ENCODE data around the gene NOP56. TPM values are rescaled to one million over a fixed set of nuclear protein-coding genes. Genes with fewer than 3 reads are reported as not detected.

The NOP56 gene
- polyA plus RNA-seq, 2 of the 4 experiments (the other 2 are of a cell fraction): 571 to 658 TPM

DNA sequence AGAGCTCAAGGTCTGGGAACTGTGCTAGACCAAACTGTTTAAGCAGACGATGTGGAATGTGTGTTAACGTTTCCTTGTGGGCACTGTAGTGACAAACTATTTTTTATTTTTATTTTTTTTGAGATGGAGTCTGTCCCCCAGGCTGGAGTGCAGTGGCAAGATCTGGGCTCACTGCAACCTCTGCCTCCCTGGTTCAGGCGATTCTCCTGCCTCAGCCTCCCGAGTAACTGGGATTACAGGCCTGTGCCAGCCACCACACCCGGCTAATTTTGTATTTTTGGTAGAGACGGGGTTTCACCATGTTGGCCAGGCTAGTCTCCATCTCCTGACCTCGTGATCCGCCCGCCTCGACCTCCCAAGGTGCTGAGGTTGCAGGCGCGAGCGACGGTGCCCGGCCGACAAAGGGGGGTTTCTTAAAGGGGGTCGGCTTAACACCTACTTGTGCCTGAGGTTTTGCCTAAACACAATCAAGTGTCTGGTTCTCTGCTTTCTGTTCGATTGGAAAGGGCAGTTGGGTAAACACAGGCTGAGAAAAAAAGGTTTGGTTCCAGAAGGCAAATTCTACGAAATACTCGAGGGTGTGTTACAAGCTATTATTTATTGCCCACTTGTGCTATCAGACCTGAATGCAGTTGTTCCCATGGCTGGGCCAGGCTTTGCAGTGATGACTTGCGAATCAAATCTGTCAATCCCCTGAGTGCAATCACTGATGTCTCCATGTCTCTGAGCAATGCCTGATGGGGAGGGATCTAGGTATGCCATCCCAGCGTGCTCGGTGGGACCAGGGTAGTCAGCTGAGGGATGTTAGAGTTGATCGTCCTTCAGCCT, 1.3 kb downstream of the NOP56 start:
- TF ChIP-seq, protein P1, sequence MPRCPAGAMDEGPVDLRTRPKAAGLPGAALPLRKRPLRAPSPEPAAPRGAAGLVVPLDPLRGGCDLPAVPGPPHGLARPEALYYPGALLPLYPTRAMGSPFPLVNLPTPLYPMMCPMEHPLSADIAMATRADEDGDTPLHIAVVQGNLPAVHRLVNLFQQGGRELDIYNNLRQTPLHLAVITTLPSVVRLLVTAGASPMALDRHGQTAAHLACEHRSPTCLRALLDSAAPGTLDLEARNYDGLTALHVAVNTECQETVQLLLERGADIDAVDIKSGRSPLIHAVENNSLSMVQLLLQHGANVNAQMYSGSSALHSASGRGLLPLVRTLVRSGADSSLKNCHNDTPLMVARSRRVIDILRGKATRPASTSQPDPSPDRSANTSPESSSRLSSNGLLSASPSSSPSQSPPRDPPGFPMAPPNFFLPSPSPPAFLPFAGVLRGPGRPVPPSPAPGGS (IDR thresholded peaks at IDR 0.05): 0 out of 3 replicates have a peak, but pooled peaks have one; percentile 4
- TF ChIP-seq RFX5 (IDR thresholded peaks at IDR 0.05): no peak
- DNase-seq (ENCODE audit: low read depth in 1 of 2, low spot score in 1 of 2) (no peak), FAIRE-seq (no peak), ATAC-seq (no peak)
- H3K9me3 ChIP-seq: no peaks in the 10 kb centered on the region
- peak overlapping the region; percentile 98 for H3K4me2 ChIP-seq
- POLR2A ChIA-PET: interaction anchor here (1.5 to 2.8 kb wide), 5 partner anchors 10 to 551 kb away, joined by 5 to 50 read pairs (median 11); partner anchors contain the start of genes IDH3B and SNRPB
- 7% methylated on average over 24 of the region's 24 CpGs for WGBS (ENCODE audit: missing lambda C conversion rate)
- peaks cover 34% of the 10 kb centered on the region for H3K4me1 ChIP-seq
- CTCF ChIA-PET: interaction anchor here (0.8 to 13.5 kb wide), 6 partner anchors 9 to 129 kb away, joined by 3 to 165 read pairs (median 5); partner anchors contain the start of gene IDH3B
- peak overlapping the region; percentile 95 to 96 for H3K27ac ChIP-seq
- H3K4me3 ChIP-seq: peak overlapping the region; percentile 78

DNA sequence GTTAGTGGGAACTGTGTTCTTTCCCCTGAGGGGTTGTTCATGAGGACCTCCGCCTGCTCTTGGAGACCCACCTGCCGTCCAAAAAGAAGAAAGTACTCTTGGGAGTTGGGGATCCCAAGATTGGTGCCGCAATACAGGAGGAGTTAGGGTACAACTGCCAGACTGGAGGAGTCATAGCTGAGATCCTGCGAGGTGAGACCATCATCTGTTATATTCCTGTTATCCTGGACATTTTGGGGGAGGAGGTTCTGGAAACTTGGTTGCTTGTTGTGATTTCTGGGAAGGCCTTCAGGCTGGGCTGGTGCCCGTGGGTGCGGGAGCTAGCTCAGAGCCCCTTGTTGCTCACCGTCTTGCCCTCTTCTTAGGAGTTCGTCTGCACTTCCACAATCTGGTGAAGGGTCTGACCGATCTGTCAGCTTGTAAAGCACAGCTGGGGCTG, 2.0 kb downstream of the NOP56 start:
- WGBS (ENCODE audit: missing lambda C conversion rate): 57% methylated on average over 9 of the region's 9 CpGs
- Histone ChIP-seq H3K4me1 (peaks cover 34% of the 10 kb centered on the region), H3K27ac (peak overlapping the region; percentile 95 to 96; a peak in 5 of 6 replicates), H3K4me3 (peak overlapping the region; percentile 78), H3K9me3 (no peaks in the 10 kb centered on the region), H3K4me2 (peak overlapping the region; percentile 98)
- DNase-seq (ENCODE audit: low read depth in 1 of 2, low spot score in 1 of 2): no peak
- ChIA-PET CTCF (interaction anchor here (1.1 to 13.5 kb wide), 8 partner anchors 7 to 130 kb away, joined by 3 to 165 read pairs (median 6); partner anchors contain the start of gene IDH3B), POLR2A (interaction anchor here (1.7 kb wide), 1 partner anchor 10 kb away, joined by 11 read pairs; the partner anchor contains the start of gene IDH3B)
- TF ChIP-seq BHLHE40 (IDR thresholded peaks at IDR 0.05; ENCODE audit: low read depth, low read length): no peak
- TF ChIP-seq, protein P2, sequence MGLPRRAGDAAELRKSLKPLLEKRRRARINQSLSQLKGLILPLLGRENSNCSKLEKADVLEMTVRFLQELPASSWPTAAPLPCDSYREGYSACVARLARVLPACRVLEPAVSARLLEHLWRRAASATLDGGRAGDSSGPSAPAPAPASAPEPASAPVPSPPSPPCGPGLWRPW (IDR thresholded peaks at IDR 0.05): no peak
- TF ChIP-seq, protein P3, sequence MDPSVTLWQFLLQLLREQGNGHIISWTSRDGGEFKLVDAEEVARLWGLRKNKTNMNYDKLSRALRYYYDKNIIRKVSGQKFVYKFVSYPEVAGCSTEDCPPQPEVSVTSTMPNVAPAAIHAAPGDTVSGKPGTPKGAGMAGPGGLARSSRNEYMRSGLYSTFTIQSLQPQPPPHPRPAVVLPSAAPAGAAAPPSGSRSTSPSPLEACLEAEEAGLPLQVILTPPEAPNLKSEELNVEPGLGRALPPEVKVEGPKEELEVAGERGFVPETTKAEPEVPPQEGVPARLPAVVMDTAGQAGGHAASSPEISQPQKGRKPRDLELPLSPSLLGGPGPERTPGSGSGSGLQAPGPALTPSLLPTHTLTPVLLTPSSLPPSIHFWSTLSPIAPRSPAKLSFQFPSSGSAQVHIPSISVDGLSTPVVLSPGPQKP (IDR thresholded peaks at IDR 0.05; ENCODE audit: low read depth, low read length): no peak
- no peak for TF ChIP-seq NR3C1 (IDR thresholded peaks at IDR 0.05)
- TF ChIP-seq POLR2AphosphoS2 (conservative IDR thresholded peaks at IDR 0.05; ENCODE audit: low read length): no peak
- TF ChIP-seq MYC (IDR thresholded peaks at IDR 0.05; ENCODE audit: borderline replicate concordance, low read length): no peak
- TF ChIP-seq, protein P4, sequence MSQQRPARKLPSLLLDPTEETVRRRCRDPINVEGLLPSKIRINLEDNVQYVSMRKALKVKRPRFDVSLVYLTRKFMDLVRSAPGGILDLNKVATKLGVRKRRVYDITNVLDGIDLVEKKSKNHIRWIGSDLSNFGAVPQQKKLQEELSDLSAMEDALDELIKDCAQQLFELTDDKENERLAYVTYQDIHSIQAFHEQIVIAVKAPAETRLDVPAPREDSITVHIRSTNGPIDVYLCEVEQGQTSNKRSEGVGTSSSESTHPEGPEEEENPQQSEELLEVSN (IDR thresholded peaks at IDR 0.05; ENCODE audit: borderline replicate concordance, low read depth): no peak
- no peak for TF ChIP-seq FOXS1 (CRISPR knock-in tag; IDR thresholded peaks at IDR 0.05)
- TF ChIP-seq ZC3H11A (IDR thresholded peaks at IDR 0.05): no peak
- no peak for TF ChIP-seq POLR2A (IDR thresholded peaks at IDR 0.05; ENCODE audit: low read length)
- TF ChIP-seq, protein P5, sequence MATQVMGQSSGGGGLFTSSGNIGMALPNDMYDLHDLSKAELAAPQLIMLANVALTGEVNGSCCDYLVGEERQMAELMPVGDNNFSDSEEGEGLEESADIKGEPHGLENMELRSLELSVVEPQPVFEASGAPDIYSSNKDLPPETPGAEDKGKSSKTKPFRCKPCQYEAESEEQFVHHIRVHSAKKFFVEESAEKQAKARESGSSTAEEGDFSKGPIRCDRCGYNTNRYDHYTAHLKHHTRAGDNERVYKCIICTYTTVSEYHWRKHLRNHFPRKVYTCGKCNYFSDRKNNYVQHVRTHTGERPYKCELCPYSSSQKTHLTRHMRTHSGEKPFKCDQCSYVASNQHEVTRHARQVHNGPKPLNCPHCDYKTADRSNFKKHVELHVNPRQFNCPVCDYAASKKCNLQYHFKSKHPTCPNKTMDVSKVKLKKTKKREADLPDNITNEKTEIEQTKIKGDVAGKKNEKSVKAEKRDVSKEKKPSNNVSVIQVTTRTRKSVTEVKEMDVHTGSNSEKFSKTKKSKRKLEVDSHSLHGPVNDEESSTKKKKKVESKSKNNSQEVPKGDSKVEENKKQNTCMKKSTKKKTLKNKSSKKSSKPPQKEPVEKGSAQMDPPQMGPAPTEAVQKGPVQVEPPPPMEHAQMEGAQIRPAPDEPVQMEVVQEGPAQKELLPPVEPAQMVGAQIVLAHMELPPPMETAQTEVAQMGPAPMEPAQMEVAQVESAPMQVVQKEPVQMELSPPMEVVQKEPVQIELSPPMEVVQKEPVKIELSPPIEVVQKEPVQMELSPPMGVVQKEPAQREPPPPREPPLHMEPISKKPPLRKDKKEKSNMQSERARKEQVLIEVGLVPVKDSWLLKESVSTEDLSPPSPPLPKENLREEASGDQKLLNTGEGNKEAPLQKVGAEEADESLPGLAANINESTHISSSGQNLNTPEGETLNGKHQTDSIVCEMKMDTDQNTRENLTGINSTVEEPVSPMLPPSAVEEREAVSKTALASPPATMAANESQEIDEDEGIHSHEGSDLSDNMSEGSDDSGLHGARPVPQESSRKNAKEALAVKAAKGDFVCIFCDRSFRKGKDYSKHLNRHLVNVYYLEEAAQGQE (IDR thresholded peaks at IDR 0.05): no peak
- TF ChIP-seq ZFP36 (IDR thresholded peaks at IDR 0.05; ENCODE audit: borderline replicate concordance, partially characterized antibody): no peak
- no peak for TF ChIP-seq RFX5 (IDR thresholded peaks at IDR 0.05)
- TF ChIP-seq CBX2 (IDR thresholded peaks at IDR 0.05; ENCODE audit: borderline replicate concordance, low read depth): no peak
- ATAC-seq: no peak
- FAIRE-seq: peak; percentile 32

Data from A549 (cell line).